Neutrophil (primary cell): ENCODE data around the gene FBXO9.

Source experiments
- H3K27ac ChIP-seq: fragments of 200-600 bp; sonication (generic); 2 replicates; pipeline ENCODE4 v1.5.1; 2016; ENCODE audit warnings: mild to moderate bottlenecking, moderate library complexity
- H3K27me3 ChIP-seq: fragments of 200-600 bp; sonication (generic); 2 replicates; pipeline ENCODE4 v1.6.0; 2016; ENCODE audit warnings: mild to moderate bottlenecking
- H3K36me3 ChIP-seq: fragments of 200-600 bp; sonication (generic); 2 replicates; pipeline ENCODE4 v1.5.1; 2017
- H3K4me1 ChIP-seq, 2 experiments: fragments of 200-600 bp in 1 of 2; sonication (generic) in 1 of 2; 1 replicate in 1 of 2; 2 replicates in 1 of 2; pipeline versions ENCODE4 v1.5.1 to v1.6.1; 2013 to 2016; ENCODE audit warnings: low read depth in 1 of 2, low read length in 1 of 2, mild to moderate bottlenecking in 1 of 2, moderate library complexity in 1 of 2; ENCODE audit not compliant: control insufficient read depth in 1 of 2, insufficient read depth in 1 of 2
- H3K4me3 ChIP-seq, 2 experiments: fragments of 200-600 bp in 1 of 2; sonication (generic) in 1 of 2; 1 replicate in 1 of 2; 2 replicates in 1 of 2; pipeline ENCODE4 v1.5.1; 2013 to 2016; ENCODE audit warnings: low read depth in 1 of 2, low read length in 1 of 2, mild to moderate bottlenecking in 1 of 2, moderate library complexity in 1 of 2
- H3K9me3 ChIP-seq: fragments of 200-600 bp; sonication (generic); 2 replicates; pipeline ENCODE4 v1.5.1; 2016
- CTCF ChIP-seq: fragments of 200-600 bp; sonication (generic); IDR thresholded peaks from 2 replicates; pipeline ENCODE4 v1.5.1; 2016; ENCODE audit warnings: antibody characterized with exemption

Gene FBXO9

GRCh38 chr6:53026526-53026925 lies 38.7 kb upstream of the FBXO9 start:
- TF ChIP-seq CTCF: no peak
- Histone ChIP-seq H3K4me1 (no peaks in the 10 kb centered on the region), H3K27me3 (no peaks in the 10 kb centered on the region), H3K4me3 (no peak overlapping the region), H3K9me3 (no peaks in the 10 kb centered on the region), H3K36me3 (peaks cover 40% of the 10 kb centered on the region), H3K27ac (no peak overlapping the region)

GRCh38 chr6:53027131-53027718 lies 38.0 kb upstream of the FBXO9 start:
- Histone ChIP-seq H3K27ac (no peak overlapping the region), H3K27me3 (no peaks in the 10 kb centered on the region), H3K9me3 (no peaks in the 10 kb centered on the region), H3K4me1 (no peaks in the 10 kb centered on the region), H3K36me3 (peaks cover 46% of the 10 kb centered on the region), H3K4me3 (no peak overlapping the region)
- no peak for TF ChIP-seq CTCF

GRCh38 chr6:53028467-53028866 lies 36.7 kb upstream of the FBXO9 start:
- peaks cover 54% of the 10 kb centered on the region for H3K36me3 ChIP-seq
- no peak overlapping the region for H3K4me3 ChIP-seq
- H3K27me3 ChIP-seq: no peaks in the 10 kb centered on the region
- H3K4me1 ChIP-seq: no peaks in the 10 kb centered on the region
- TF ChIP-seq CTCF: no peak
- no peaks in the 10 kb centered on the region for H3K9me3 ChIP-seq
- no peak overlapping the region for H3K27ac ChIP-seq

- Histone ChIP-seq H3K27me3 (no peaks in the 10 kb centered on the region), H3K4me1 (no peaks in the 10 kb centered on the region), H3K9me3 (no peaks in the 10 kb centered on the region), H3K4me3 (no peak overlapping the region), H3K36me3 (peaks cover 60% of the 10 kb centered on the region), H3K27ac (no peak overlapping the region)
- no peak for TF ChIP-seq CTCF
These were observed 35.9 kb upstream of the FBXO9 start for GRCh38 chr6:53029257-53029656.

GRCh38 chr6:53029761-53030160 lies 35.4 kb upstream of the FBXO9 start:
- no peaks in the 10 kb centered on the region for H3K9me3 ChIP-seq
- no peak overlapping the region for H3K27ac ChIP-seq
- H3K36me3 ChIP-seq: peaks cover 65% of the 10 kb centered on the region
- H3K4me3 ChIP-seq: no peak overlapping the region
- H3K27me3 ChIP-seq: no peaks in the 10 kb centered on the region
- TF ChIP-seq CTCF: no peak
- no peaks in the 10 kb centered on the region for H3K4me1 ChIP-seq

GRCh38 chr6:53031281-53031680 lies 33.9 kb upstream of the FBXO9 start:
- Histone ChIP-seq H3K27ac (no peak overlapping the region), H3K9me3 (no peaks in the 10 kb centered on the region), H3K36me3 (peaks cover 77% of the 10 kb centered on the region), H3K4me1 (no peaks in the 10 kb centered on the region), H3K4me3 (no peak overlapping the region), H3K27me3 (no peaks in the 10 kb centered on the region)
- no peak for TF ChIP-seq CTCF
